ENCODE results near the gene EMID1. TPM values are rescaled to one million over a fixed set of nuclear protein-coding genes. Genes with fewer than 3 reads are reported as not detected.

The EMID1 gene
- total RNA-seq, 1 donor from 2014 or later: 18.5 TPM

GRCh38 chr22:29260601-29261315, 55.1 kb downstream of the EMID1 start:
- DNase-seq: no peak

- no peak for DNase-seq
These were observed 58.1 kb downstream of the EMID1 start for GRCh38 chr22:29263791-29264276.

- no peak for DNase-seq
These were observed 59.6 kb downstream of the EMID1 start for GRCh38 chr22:29265305-29265704.

GRCh38 chr22:29265929-29266328, 60.2 kb downstream of the EMID1 start:
- DNase-seq: no peak

- DNase-seq: no peak
These were observed 61.1 kb downstream of the EMID1 start for GRCh38 chr22:29266564-29267461.

- no peak for DNase-seq
These were observed 61.8 kb downstream of the EMID1 start for GRCh38 chr22:29267462-29267857.

- peak; percentile 94 for DNase-seq
These were observed 62.3 kb downstream of the EMID1 start, which contains the start of the genes EWSR1 and RHBDD3 for GRCh38 chr22:29267858-29268510. EWSR1 (plus strand) TSS chr22:29268268; CDS start chr22:29268337, 69 bp downstream. RHBDD3 (minus strand) TSS chr22:29267981; CDS start chr22:29265626, 2,355 bp downstream.

GRCh38 chr22:29268511-29269229, 63.0 kb downstream of the EMID1 start:
- DNase-seq: peak; percentile 42

GRCh38 chr22:29269230-29269604, 63.5 kb downstream of the EMID1 start:
- DNase-seq: no peak

- no peak for DNase-seq
These were observed 64.2 kb downstream of the EMID1 start for GRCh38 chr22:29269731-29270474.

- DNase-seq: no peak
These were observed 65.0 kb downstream of the EMID1 start for GRCh38 chr22:29270475-29271271.

GRCh38 chr22:29272624-29273023, 66.9 kb downstream of the EMID1 start:
- DNase-seq: no peak

GRCh38 chr22:29275167-29275566, 69.5 kb downstream of the EMID1 start:
- no peak for DNase-seq

- DNase-seq: no peak
These were observed 70.3 kb downstream of the EMID1 start for GRCh38 chr22:29275819-29276565.

- no peak for DNase-seq
These were observed 72.2 kb downstream of the EMID1 start for GRCh38 chr22:29277927-29278326.

GRCh38 chr22:29284196-29284595, 78.5 kb downstream of the EMID1 start:
- no peak for DNase-seq

GRCh38 chr22:29288837-29289236, 83.1 kb downstream of the EMID1 start:
- no peak for DNase-seq

- DNase-seq: no peak
These were observed 84.4 kb downstream of the EMID1 start for GRCh38 chr22:29290061-29290460.

GRCh38 chr22:29291215-29291614, 85.5 kb downstream of the EMID1 start:
- no peak for DNase-seq

GRCh38 chr22:29292379-29292778, 86.7 kb downstream of the EMID1 start:
- DNase-seq: no peak
